ENCODE measurements around the gene CST7.

DNA sequence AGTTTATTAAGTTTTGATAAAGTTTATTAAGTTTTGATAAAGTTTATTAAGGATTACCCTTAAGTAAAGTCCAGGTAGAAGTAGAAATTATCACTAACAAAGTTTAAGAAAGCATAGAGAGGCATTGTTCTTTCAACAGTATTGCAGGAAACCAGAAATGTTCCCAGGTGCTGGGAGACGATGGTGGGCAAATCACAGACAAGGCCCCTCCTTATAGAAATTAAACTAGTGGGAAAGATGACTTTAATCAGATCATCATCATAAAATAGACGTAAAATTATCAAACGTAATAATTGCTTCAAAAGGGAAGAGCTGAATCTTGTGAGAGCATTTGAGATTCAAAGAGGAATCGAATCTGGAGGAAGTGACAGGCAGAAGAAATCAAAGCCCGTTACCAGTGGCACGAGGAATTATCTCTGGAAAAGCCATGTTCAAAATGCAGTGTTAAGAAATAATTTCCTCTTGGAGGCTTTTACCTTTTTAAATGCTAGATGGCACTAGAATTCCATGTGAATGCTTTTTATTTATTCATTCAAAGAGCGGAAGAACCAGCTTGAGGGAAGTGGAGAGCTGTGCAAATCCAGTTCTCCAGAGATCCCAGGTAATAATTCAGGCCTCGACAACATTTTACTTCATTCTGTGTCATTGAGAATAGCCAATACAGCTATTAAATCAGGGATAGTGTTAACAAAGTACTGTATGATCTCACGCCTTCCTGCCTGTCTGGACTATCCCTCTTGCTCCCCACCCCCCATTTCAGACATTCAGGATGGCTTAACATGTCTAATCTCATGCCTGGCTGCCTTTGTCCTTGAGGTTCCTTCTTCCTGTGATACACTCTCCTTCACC is 44.5 kb downstream of the CST7 start:
- TF ChIP-seq, protein P1, sequence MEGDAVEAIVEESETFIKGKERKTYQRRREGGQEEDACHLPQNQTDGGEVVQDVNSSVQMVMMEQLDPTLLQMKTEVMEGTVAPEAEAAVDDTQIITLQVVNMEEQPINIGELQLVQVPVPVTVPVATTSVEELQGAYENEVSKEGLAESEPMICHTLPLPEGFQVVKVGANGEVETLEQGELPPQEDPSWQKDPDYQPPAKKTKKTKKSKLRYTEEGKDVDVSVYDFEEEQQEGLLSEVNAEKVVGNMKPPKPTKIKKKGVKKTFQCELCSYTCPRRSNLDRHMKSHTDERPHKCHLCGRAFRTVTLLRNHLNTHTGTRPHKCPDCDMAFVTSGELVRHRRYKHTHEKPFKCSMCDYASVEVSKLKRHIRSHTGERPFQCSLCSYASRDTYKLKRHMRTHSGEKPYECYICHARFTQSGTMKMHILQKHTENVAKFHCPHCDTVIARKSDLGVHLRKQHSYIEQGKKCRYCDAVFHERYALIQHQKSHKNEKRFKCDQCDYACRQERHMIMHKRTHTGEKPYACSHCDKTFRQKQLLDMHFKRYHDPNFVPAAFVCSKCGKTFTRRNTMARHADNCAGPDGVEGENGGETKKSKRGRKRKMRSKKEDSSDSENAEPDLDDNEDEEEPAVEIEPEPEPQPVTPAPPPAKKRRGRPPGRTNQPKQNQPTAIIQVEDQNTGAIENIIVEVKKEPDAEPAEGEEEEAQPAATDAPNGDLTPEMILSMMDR (IDR thresholded peaks at IDR 0.05) = peak; percentile 26 to 27 (median 26)
- TF ChIP-seq POLR2A (IDR thresholded peaks at IDR 0.05) = no peak

Measured in testis (tissue), 2 donors.